ENCODE measurements around the gene NCLN. TPM values are rescaled to one million over a fixed set of nuclear protein-coding genes. Genes with fewer than 3 reads are reported as not detected.

NCLN gene
- total RNA-seq, 4 donors from 2014 or later: 65.4 to 142 (median 102) TPM

GRCh38 chr19:3178377-3178972 is 7.3 kb upstream of the NCLN start, which contains the start of gene S1PR4:
Gene S1PR4, plus strand, starts transcription at chr19:3178769. Its CDS starts 24 bp downstream, at chr19:3178793.
- 56% methylated on average over 32 of the region's 42 CpGs; no CpG with 5 or more reads in 1 of the 2 donors for WGBS, 2 donors (ENCODE audit: low coverage in 1 of 2)
- peak; percentile 33 for DNase-seq
- Histone ChIP-seq H3K27me3 (no peaks in the 10 kb centered on the region), H3K27ac (peak within 1 kb of the TSS; percentile 61 to 74 (median 63)), H3K9me3 (no peaks in the 10 kb centered on the region), H3K36me3 (no peaks in the 10 kb centered on the region), H3K4me3 (peak within 1 kb of the TSS in 3 of 4 donors; percentile 10 to 40 (median 25)), H3K4me1 (peaks cover 11 to 18% (median 16%) of the 10 kb centered on the region in 4 donors)
- TF ChIP-seq POLR2AphosphoS5 (IDR thresholded peaks at IDR 0.05) (peak in 1 of 3 donors; percentile 49), CTCF (IDR thresholded peaks at IDR 0.05) (peak in 1 of 5 experiments; percentile 9), POLR2A (IDR thresholded peaks at IDR 0.05) (peak; percentile 61), EP300 (IDR thresholded peaks at IDR 0.05; ENCODE audit: low read depth) (no peak)
- in situ Hi-C loops (cut with MboI; ENCODE audit: low pct_ligation_motif_present in 1 of 4, low pct_unique_long_range_greater_than_20kb in 1 of 4, low sequenced_read_pairs in 3 of 4): no loop called here
- intact Hi-C loops (cut with DNase I; ENCODE audit: low total_unique reads): no loop called here

- no peaks in the 10 kb centered on the region for H3K36me3 ChIP-seq
- 58 to 80% methylated on average over 1 to 28 of the region's 52 CpGs for WGBS, 2 donors (ENCODE audit: low coverage in 1 of 2)
- in situ Hi-C loops (cut with MboI; ENCODE audit: low pct_ligation_motif_present in 1 of 4, low pct_unique_long_range_greater_than_20kb in 1 of 4, low sequenced_read_pairs in 3 of 4) (no loop called here), intact Hi-C loops (cut with DNase I; ENCODE audit: low total_unique reads) (no loop called here)
- no peak for TF ChIP-seq POLR2AphosphoS5 (IDR thresholded peaks at IDR 0.05)
- TF ChIP-seq CTCF (IDR thresholded peaks at IDR 0.05): no peak
- peak; percentile 2 for TF ChIP-seq POLR2A (IDR thresholded peaks at IDR 0.05)
- TF ChIP-seq EP300 (IDR thresholded peaks at IDR 0.05; ENCODE audit: low read depth): no peak
- no peak for DNase-seq
- no peaks in the 10 kb centered on the region for H3K9me3 ChIP-seq
- peak overlapping the region in 3 of 4 donors; percentile 10 to 40 (median 25) for H3K4me3 ChIP-seq
- H3K27me3 ChIP-seq: no peaks in the 10 kb centered on the region
- peak overlapping the region; percentile 61 to 74 (median 63) for H3K27ac ChIP-seq
- peaks cover 11 to 18% (median 16%) of the 10 kb centered on the region in 4 donors for H3K4me1 ChIP-seq
Measured at GRCh38 chr19:3178973-3179738, 6.6 kb upstream of the NCLN start.

- TF ChIP-seq EP300 (IDR thresholded peaks at IDR 0.05; ENCODE audit: low read depth) (no peak), POLR2A (IDR thresholded peaks at IDR 0.05) (no peak), CTCF (IDR thresholded peaks at IDR 0.05) (no peak), POLR2AphosphoS5 (IDR thresholded peaks at IDR 0.05) (no peak)
- Histone ChIP-seq H3K4me3 (peak overlapping the region in 3 of 4 donors; percentile 10 to 40 (median 25)), H3K36me3 (no peaks in the 10 kb centered on the region), H3K9me3 (no peaks in the 10 kb centered on the region), H3K27me3 (no peaks in the 10 kb centered on the region), H3K27ac (peak overlapping the region; percentile 61 to 74 (median 63)), H3K4me1 (peaks cover 11 to 20% (median 18%) of the 10 kb centered on the region in 4 donors)
- WGBS, 2 donors (ENCODE audit: low coverage in 1 of 2): 40 to 77% methylated on average over 1 to 31 of the region's 31 CpGs
- intact Hi-C loops (cut with DNase I; ENCODE audit: low total_unique reads): no loop called here
- in situ Hi-C loops (cut with MboI; ENCODE audit: low pct_ligation_motif_present in 1 of 4, low pct_unique_long_range_greater_than_20kb in 1 of 4, low sequenced_read_pairs in 3 of 4): no loop called here
- DNase-seq: no peak
Measured at GRCh38 chr19:3179739-3180293, 5.9 kb upstream of the NCLN start.

All from transverse colon (tissue), 4 donors.